HEK293 (cell line): ENCODE data around the gene SLC25A30.

ENCODE experiments used
- CTCF ChIA-PET: fragments of 350-600 bp; formaldehyde crosslinking; extraction: SDS; loops from one replicate; lab custom pipeline; 2021; ENCODE audit warnings: antibody characterized with exemption; lab: Yijun Ruan, JAX
- POLR2A ChIA-PET: fragments of 300-600 bp; formaldehyde crosslinking; extraction: SDS; loops from one replicate; lab custom pipeline; 2020; ENCODE audit warnings: antibody characterized with exemption, inconsistent platforms; lab: Yijun Ruan, JAX
- H3K27ac ChIP-seq: fragments of 200-500 bp; sonication (Bioruptor generic); 2 replicates; pipeline ENCODE4 v1.5.1; 2014; ENCODE audit warnings: low read depth, low read length, control low read depth, inconsistent platforms; ENCODE audit errors: extremely low read depth
- H3K36me3 ChIP-seq, 2 experiments: fragments of 200-500 bp in 1 of 2; sonication (Bioruptor generic) in 1 of 2; 1 replicate in 1 of 2; 2 replicates in 1 of 2; pipeline ENCODE4 v1.5.1; 2014 to 2017; ENCODE audit warnings: inconsistent platforms in 2 of 2, low read length in 2 of 2; ENCODE audit not compliant: control insufficient read depth in 2 of 2, insufficient read depth in 1 of 2
- H3K4me1 ChIP-seq: fragments of 200-500 bp; sonication (Bioruptor generic); 2 replicates; pipeline ENCODE4 v1.5.1; 2014; ENCODE audit warnings: mild to moderate bottlenecking, low read length, inconsistent platforms; ENCODE audit not compliant: control insufficient read depth, insufficient read depth
- H3K4me3 ChIP-seq: 2 replicates; pipeline ENCODE4 v1.5.1; 2011; ENCODE audit warnings: low read depth, mild to moderate bottlenecking, control low read depth, low read length, moderate library complexity
- H3K9me3 ChIP-seq: fragments of 200-500 bp; sonication (Bioruptor generic); 2 replicates; pipeline ENCODE4 v1.5.1; 2014; ENCODE audit warnings: low read depth, low read length, inconsistent platforms; ENCODE audit not compliant: control insufficient read depth, insufficient read depth
- CTCF ChIP-seq: fragments of 450-650 bp; formaldehyde crosslinking; IDR thresholded peaks from 2 replicates; pipeline ENCODE4 v1.5.1; 2016; ENCODE audit warnings: missing biosample characterization, missing genetic modification characterization
- GFI1B ChIP-seq: fragments of 450-650 bp; formaldehyde crosslinking; IDR thresholded peaks from 2 replicates; pipeline ENCODE4 v1.5.1; 2016; ENCODE audit warnings: missing biosample characterization, missing genetic modification characterization
- GLIS2 ChIP-seq: fragments of 450-650 bp; formaldehyde crosslinking; IDR thresholded peaks from 2 replicates; pipeline ENCODE4 v1.5.1; 2016; ENCODE audit warnings: missing biosample characterization, missing genetic modification characterization
- IKZF3 ChIP-seq: fragments of 450-650 bp; IDR thresholded peaks from 2 replicates; pipeline ENCODE4 v1.5.0; 2018; ENCODE audit warnings: missing biosample characterization, mild to moderate bottlenecking, missing genetic modification characterization, moderate library complexity
- KLF10 ChIP-seq: fragments of 450-650 bp; IDR thresholded peaks from 2 replicates; pipeline ENCODE4 v1.5.1; 2018; ENCODE audit warnings: missing biosample characterization, mild to moderate bottlenecking, missing genetic modification characterization
- KLF16 ChIP-seq: fragments of 450-650 bp; formaldehyde crosslinking; IDR thresholded peaks from 2 replicates; pipeline ENCODE4 v1.5.1; 2017; ENCODE audit warnings: missing biosample characterization, missing genetic modification characterization
- MEIS1 ChIP-seq: sonication (generic); formaldehyde crosslinking; IDR thresholded peaks from 2 replicates; pipeline ENCODE4 v1.8.1; 2022; ENCODE audit warnings: missing genetic modification reagents, mild to moderate bottlenecking, borderline replicate concordance
- PRDM6 ChIP-seq: fragments of 450-650 bp; formaldehyde crosslinking; IDR thresholded peaks from 2 replicates; pipeline ENCODE4 v1.5.1; 2017; ENCODE audit warnings: missing biosample characterization, missing genetic modification characterization
- SP7 ChIP-seq: fragments of 450-650 bp; formaldehyde crosslinking; IDR thresholded peaks from 2 replicates; pipeline ENCODE4 v1.5.1; 2016; ENCODE audit warnings: missing biosample characterization, missing genetic modification characterization
- YY1 ChIP-seq: fragments of 450-650 bp; formaldehyde crosslinking; IDR thresholded peaks from 2 replicates; pipeline ENCODE4 v1.5.1; 2018; ENCODE audit warnings: missing biosample characterization, missing genetic modification characterization
- ZBTB8A ChIP-seq: fragments of 450-650 bp; formaldehyde crosslinking; IDR thresholded peaks from 2 replicates; pipeline ENCODE4 v1.5.1; 2016; ENCODE audit warnings: missing biosample characterization, missing genetic modification characterization
- ZFP37 ChIP-seq: fragments of 450-650 bp; formaldehyde crosslinking; IDR thresholded peaks from 2 replicates; pipeline ENCODE4 v1.5.1; 2016; ENCODE audit warnings: missing biosample characterization, missing genetic modification characterization
- ZNF157 ChIP-seq: fragments of 450-650 bp; formaldehyde crosslinking; IDR thresholded peaks from 2 replicates; pipeline ENCODE4 v1.5.1; 2016; ENCODE audit warnings: missing biosample characterization, missing genetic modification characterization
- ZNF16 ChIP-seq: fragments of 450-650 bp; formaldehyde crosslinking; IDR thresholded peaks from 2 replicates; pipeline ENCODE4 v1.5.1; 2016; ENCODE audit warnings: low read depth, missing biosample characterization, missing genetic modification characterization
- ZNF184 ChIP-seq: fragments of 450-650 bp; IDR thresholded peaks from 2 replicates; pipeline ENCODE4 v1.5.1; 2018; ENCODE audit warnings: missing biosample characterization, mild to moderate bottlenecking, missing genetic modification characterization
- ZNF2 ChIP-seq: fragments of 450-650 bp; formaldehyde crosslinking; IDR thresholded peaks from 2 replicates; pipeline ENCODE4 v1.5.1; 2016; ENCODE audit warnings: missing biosample characterization, missing genetic modification characterization
- ZNF248 ChIP-seq: fragments of 450-650 bp; formaldehyde crosslinking; IDR thresholded peaks from 2 replicates; pipeline ENCODE4 v1.5.1; 2017; ENCODE audit warnings: missing biosample characterization, missing genetic modification characterization
- ZNF266 ChIP-seq: fragments of 450-650 bp; formaldehyde crosslinking; IDR thresholded peaks from 2 replicates; pipeline ENCODE4 v1.5.1; 2016; ENCODE audit warnings: missing biosample characterization, missing genetic modification characterization, low read depth
- ZNF335 ChIP-seq: fragments of 450-650 bp; formaldehyde crosslinking; conservative IDR thresholded peaks from 2 replicates; pipeline ENCODE4 v1.5.1; 2016; ENCODE audit warnings: missing biosample characterization, missing genetic modification characterization
- ZNF416 ChIP-seq: fragments of 450-650 bp; formaldehyde crosslinking; IDR thresholded peaks from 2 replicates; pipeline ENCODE4 v1.5.1; 2016; ENCODE audit warnings: missing biosample characterization, missing genetic modification characterization
- ZNF529 ChIP-seq: fragments of 450-650 bp; formaldehyde crosslinking; IDR thresholded peaks from 2 replicates; pipeline ENCODE4 v1.5.1; 2017; ENCODE audit warnings: missing genetic modification characterization, missing biosample characterization; ENCODE audit not compliant: insufficient replicate concordance
- ZNF600 ChIP-seq: fragments of 450-650 bp; formaldehyde crosslinking; IDR thresholded peaks from 2 replicates; pipeline ENCODE4 v1.5.1; 2016; ENCODE audit warnings: missing biosample characterization, missing genetic modification characterization
- ZNF654 ChIP-seq: fragments of 450-650 bp; formaldehyde crosslinking; IDR thresholded peaks from 2 replicates; pipeline ENCODE4 v1.5.1; 2016; ENCODE audit warnings: low read depth, missing biosample characterization, missing genetic modification characterization
- ZNF747 ChIP-seq: fragments of 450-650 bp; formaldehyde crosslinking; IDR thresholded peaks from 2 replicates; pipeline ENCODE4 v1.5.1; 2016; ENCODE audit warnings: missing biosample characterization, missing genetic modification characterization
- ZSCAN23 ChIP-seq: fragments of 450-650 bp; formaldehyde crosslinking; IDR thresholded peaks from 2 replicates; pipeline ENCODE4 v1.5.1; 2016; ENCODE audit warnings: missing biosample characterization, missing genetic modification characterization
- TF ChIP-seq, protein P1 (sequence below): fragments of 450-650 bp; formaldehyde crosslinking; IDR thresholded peaks from 2 replicates; pipeline ENCODE4 v1.5.1; 2016; ENCODE audit warnings: missing biosample characterization, missing genetic modification characterization
- TF ChIP-seq, protein P2 (sequence below): fragments of 450-650 bp; formaldehyde crosslinking; IDR thresholded peaks from 2 replicates; pipeline ENCODE4 v1.5.1; 2016; ENCODE audit warnings: missing biosample characterization, missing genetic modification characterization, low read depth
- TF ChIP-seq, protein P3 (sequence below): fragments of 450-650 bp; formaldehyde crosslinking; IDR thresholded peaks from 2 replicates; pipeline ENCODE4 v1.5.1; 2016; ENCODE audit warnings: missing biosample characterization, missing genetic modification characterization

Gene SLC25A30

DNA sequence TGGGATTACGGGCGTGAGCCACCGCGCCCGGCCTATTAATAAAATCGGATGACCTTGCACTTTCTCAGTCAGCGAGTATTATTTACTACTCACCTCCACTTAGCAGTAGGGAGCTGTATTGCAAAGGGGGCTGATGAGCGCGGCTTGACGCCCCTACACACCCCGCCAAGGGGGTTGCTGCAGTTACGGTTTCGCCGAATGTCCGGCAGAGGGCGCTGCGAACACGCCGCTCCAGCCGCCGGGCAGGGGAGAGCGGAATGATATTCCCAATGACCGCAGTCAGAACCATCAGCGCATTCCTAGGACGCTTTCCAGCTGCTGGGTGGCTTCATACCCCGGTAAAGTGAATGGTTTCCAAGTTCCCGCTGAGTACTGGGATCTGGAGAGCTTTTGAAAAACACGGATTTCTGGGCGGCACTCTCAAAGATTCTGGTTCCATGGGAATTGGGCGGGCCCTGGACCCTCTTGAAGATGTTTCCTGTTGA lies 47.2 kb downstream of the SLC25A30 start:
- H3K27ac ChIP-seq = no peak overlapping the region
- no peaks in the 10 kb centered on the region for H3K9me3 ChIP-seq
- H3K4me3 ChIP-seq = no peak overlapping the region
- H3K36me3 ChIP-seq = peaks cover 0 to 3% of the 10 kb centered on the region in 2 experiments; a peak in 1 of 3 replicates
- POLR2A ChIA-PET = interaction anchor here (0.6 kb wide), 1 partner anchor 43 kb away, joined by 3 read pairs; no protein-coding TSS in a partner anchor
- CTCF ChIA-PET = interaction anchor here (0.5 to 2.7 kb wide), 11 partner anchors 17 to 547 kb away, joined by 3 to 23 read pairs (median 3); partner anchors contain the start of genes COG3 and ERICH6B
- peaks cover 5% of the 10 kb centered on the region; the same call in 1 of the 2 replicates for H3K4me1 ChIP-seq
- TF ChIP-seq ZNF157 (tag by site-specific recombination) (no peak), MEIS1 (CRISPR knock-in tag) (no peak), YY1 (no peak), KLF16 (no peak), ZFP37 (tag by site-specific recombination) (0 out of 2 replicates have a peak, but pooled peaks have one; percentile 64), IKZF3 (tag by site-specific recombination) (peak; percentile 87), ZBTB8A (tag by site-specific recombination) (no peak; the same call in 1 of the 2 replicates), ZNF2 (tag by site-specific recombination) (peak; percentile 63; the same call in 1 of the 2 replicates), ZNF16 (tag by site-specific recombination) (no peak), ZNF747 (tag by site-specific recombination) (no peak), PRDM6 (tag by site-specific recombination) (no peak), SP7 (no peak), ZNF416 (no peak), ZNF184 (tag by site-specific recombination) (no peak), ZNF529 (no peak), ZNF335 (no peak), KLF10 (tag by site-specific recombination) (no peak), GFI1B (tag by site-specific recombination) (no peak), CTCF (tag by site-specific recombination) (no peak), ZNF266 (tag by site-specific recombination) (no peak), ZNF654 (tag by site-specific recombination) (peak; percentile 85), ZNF600 (tag by site-specific recombination) (peak; percentile 55; the same call in 1 of the 2 replicates), GLIS2 (tag by site-specific recombination) (no peak), ZNF248 (tag by site-specific recombination) (no peak), ZSCAN23 (tag by site-specific recombination) (no peak)
- TF ChIP-seq, protein P1, sequence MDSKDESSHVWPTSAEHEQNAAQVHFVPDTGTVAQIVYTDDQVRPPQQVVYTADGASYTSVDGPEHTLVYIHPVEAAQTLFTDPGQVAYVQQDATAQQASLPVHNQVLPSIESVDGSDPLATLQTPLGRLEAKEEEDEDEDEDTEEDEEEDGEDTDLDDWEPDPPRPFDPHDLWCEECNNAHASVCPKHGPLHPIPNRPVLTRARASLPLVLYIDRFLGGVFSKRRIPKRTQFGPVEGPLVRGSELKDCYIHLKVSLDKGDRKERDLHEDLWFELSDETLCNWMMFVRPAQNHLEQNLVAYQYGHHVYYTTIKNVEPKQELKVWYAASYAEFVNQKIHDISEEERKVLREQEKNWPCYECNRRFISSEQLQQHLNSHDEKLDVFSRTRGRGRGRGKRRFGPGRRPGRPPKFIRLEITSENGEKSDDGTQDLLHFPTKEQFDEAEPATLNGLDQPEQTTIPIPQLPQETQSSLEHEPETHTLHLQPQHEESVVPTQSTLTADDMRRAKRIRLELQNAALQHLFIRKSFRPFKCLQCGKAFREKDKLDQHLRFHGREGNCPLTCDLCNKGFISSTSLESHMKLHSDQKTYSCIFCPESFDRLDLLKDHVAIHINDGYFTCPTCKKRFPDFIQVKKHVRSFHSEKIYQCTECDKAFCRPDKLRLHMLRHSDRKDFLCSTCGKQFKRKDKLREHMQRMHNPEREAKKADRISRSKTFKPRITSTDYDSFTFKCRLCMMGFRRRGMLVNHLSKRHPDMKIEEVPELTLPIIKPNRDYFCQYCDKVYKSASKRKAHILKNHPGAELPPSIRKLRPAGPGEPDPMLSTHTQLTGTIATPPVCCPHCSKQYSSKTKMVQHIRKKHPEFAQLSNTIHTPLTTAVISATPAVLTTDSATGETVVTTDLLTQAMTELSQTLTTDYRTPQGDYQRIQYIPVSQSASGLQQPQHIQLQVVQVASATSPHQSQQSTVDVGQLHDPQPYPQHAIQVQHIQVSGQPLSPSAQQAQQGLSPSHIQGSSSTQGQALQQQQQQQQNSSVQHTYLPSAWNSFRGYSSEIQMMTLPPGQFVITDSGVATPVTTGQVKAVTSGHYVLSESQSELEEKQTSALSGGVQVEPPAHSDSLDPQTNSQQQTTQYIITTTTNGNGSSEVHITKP (tag by site-specific recombination) = peak; percentile 44; the same call in 1 of the 2 replicates
- TF ChIP-seq, protein P2, sequence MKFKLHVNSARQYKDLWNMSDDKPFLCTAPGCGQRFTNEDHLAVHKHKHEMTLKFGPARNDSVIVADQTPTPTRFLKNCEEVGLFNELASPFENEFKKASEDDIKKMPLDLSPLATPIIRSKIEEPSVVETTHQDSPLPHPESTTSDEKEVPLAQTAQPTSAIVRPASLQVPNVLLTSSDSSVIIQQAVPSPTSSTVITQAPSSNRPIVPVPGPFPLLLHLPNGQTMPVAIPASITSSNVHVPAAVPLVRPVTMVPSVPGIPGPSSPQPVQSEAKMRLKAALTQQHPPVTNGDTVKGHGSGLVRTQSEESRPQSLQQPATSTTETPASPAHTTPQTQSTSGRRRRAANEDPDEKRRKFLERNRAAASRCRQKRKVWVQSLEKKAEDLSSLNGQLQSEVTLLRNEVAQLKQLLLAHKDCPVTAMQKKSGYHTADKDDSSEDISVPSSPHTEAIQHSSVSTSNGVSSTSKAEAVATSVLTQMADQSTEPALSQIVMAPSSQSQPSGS = no peak
- TF ChIP-seq, protein P3, sequence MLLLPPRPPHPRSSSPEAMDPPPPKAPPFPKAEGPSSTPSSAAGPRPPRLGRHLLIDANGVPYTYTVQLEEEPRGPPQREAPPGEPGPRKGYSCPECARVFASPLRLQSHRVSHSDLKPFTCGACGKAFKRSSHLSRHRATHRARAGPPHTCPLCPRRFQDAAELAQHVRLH (tag by site-specific recombination) = no peak
